ENCODE results near the gene TSPAN18.

Gene TSPAN18

DNA sequence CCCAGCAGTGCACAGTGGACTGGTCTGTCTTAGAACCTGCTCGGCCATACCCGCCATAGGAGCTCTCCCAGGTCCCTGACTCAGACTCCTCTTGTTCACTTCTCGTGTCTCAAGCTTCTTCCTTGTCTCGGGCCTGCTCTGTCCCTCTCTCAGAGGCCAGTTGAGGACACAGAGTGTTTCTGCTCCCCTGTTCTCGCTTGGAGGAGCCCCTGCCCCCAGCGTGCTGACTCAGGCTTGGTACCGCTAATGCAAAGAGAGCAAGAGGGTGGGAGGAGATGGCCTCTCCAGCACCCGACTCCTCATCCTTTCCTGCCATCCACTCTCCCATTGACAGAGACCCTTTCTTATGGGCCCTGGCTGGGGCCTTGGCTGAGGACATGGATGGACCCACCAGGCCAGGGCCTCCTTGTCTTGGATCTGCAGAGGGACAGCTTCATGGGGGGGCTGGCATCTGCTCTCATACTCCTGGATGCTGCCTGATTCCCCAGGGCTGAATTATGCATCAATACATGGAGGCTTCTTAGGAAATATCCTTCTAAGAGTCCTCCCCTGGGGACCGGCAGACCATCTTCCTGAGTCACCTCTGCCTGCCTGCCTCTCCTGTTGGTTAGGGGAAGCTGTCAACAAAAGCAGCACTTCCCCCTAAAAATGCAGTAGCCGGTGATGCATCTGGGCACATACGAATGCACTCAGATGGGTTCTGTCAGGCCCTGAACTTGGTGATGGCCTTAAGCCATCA is 15.9 kb downstream of the TSPAN18 start:
- ATAC-seq = no peak
- no peak overlapping the region for H3K4me3 Mint-ChIP-seq

DNA sequence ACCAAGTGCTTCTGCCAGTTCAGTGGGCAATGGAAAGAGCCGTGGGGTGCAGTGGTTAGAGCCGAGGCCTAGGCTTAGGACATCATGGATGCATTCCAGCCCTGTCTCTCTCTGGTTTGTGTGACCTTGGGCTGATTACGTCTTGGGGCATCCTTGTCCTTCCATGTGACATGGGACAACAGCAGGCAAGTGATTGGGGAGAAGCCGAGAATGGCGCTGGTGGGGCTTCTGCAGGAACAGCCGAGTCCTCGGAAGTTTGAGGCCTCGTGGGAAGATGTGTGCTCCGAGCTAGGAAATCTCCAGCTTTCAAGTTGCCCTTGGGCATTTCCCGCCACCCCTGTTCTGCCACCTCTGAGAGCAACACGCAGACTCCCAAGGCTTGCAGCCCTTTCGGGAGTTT is 16.6 kb downstream of the TSPAN18 start:
- Mint-ChIP-seq H3K4me1 (no peaks in the 10 kb centered on the region), H3K36me3 (no peaks in the 10 kb centered on the region), H3K9me3 (no peaks in the 10 kb centered on the region), H3K27me3 (peaks cover 47% of the 10 kb centered on the region), H3K4me3 (no peak overlapping the region), H3K27ac (no peak overlapping the region)
- no peak for ATAC-seq

More for the DNA sequence above, 15.9 kb downstream of the TSPAN18 start:
- Mint-ChIP-seq H3K36me3 (no peaks in the 10 kb centered on the region), H3K27me3 (peaks cover 52% of the 10 kb centered on the region), H3K4me1 (no peaks in the 10 kb centered on the region), H3K27ac (no peak overlapping the region), H3K9me3 (no peaks in the 10 kb centered on the region)

DNA sequence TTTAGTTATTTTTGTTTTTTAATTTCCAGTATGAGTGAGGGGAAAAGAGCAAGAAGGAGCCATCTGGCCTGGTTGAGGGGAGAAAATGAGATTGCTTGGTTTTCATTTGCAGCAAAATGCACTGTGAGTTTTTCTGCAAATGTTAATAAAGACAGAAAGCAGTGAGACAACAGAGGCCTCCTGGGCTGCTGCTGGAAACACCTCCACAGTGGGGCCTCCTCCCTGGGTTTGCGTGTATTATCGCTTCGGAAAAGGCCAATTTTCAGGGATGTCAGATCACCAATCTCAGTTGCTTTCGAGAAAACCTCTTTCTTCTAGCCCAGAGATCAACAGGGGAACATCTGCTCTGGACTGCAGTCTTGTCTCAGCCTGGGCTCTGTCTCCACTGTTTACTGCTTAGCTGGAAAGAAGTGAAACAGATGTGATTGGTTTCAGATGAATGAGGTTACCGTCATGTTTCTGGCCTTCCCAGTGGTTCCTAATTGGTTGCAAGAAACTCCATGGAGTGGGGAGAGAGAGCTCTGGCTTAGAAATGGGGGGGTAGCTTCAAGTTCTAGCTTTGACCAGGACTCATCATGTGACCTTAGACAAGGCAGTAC is 17.3 kb downstream of the TSPAN18 start:
- H3K4me3 Mint-ChIP-seq = no peak overlapping the region
- no peaks in the 10 kb centered on the region for H3K4me1 Mint-ChIP-seq
- no peaks in the 10 kb centered on the region for H3K9me3 Mint-ChIP-seq
- no peak for ATAC-seq
- no peak overlapping the region for H3K27ac Mint-ChIP-seq
- peaks cover 39% of the 10 kb centered on the region for H3K27me3 Mint-ChIP-seq
- H3K36me3 Mint-ChIP-seq = no peaks in the 10 kb centered on the region

DNA sequence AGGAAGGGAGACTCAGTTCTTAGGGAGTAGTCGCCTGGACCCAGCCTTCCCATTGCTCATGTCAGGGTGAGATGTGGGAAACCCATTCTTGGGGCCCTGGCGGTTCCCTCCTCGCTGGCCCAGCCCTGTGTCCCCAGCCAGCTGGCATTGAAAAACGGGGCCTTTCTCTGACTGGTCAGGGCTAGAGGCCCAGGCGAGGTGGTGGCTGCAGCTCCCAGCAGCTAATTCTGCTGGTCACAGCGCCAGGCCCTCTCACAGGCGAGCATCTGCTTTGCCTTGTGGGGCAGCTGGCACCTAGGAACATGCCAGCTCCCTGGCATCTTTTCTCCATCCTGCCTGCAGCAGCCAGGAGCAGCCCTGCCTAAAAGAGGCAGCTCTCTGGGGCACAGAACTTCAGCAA is 20.1 kb downstream of the TSPAN18 start:
- no peaks in the 10 kb centered on the region for H3K4me1 Mint-ChIP-seq
- H3K36me3 Mint-ChIP-seq = no peaks in the 10 kb centered on the region
- H3K9me3 Mint-ChIP-seq = no peaks in the 10 kb centered on the region
- ATAC-seq = no peak
- no peak overlapping the region for H3K27ac Mint-ChIP-seq
- peaks cover 15% of the 10 kb centered on the region for H3K27me3 Mint-ChIP-seq
- H3K4me3 Mint-ChIP-seq = no peak overlapping the region

DNA sequence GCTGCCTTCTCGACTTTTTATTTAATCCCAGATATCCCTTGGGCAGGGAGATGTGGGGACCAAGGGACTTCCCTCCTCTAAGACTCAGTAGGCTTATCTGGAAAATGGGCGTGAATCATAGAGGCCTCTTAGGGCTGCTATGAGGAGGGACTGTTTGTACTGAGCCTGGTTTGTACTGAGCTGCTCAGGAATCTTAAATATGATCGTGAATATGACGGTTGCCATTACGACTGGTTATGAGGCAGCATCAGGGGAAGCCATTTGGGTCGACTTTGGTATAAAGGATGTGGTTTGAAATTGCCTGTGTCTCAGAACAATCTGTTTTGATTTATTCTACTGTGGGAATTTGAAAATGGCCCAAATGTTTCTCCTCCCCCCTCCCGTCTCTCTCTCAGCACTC is 20.6 kb downstream of the TSPAN18 start:
- ATAC-seq = no peak

DNA sequence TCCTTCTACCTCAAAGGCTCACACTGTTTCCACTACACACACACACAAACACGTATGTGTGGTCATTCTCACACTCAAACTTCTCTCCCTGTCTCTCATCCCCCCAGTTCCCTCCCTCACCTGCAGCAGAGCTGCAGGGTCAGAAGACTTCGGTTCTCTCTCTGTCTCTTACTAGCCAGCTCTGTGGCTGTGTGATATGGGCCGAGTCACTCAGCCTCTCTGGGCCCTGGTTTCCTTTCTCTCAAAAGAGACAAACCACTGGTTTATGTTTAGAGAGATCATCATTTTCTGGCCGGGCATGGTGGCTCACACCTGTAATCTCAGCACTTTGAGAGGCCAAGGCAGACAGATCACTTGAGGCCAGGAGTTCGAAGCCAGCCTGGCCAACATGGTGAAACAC is 21.1 kb downstream of the TSPAN18 start:
- no peaks in the 10 kb centered on the region for H3K9me3 Mint-ChIP-seq
- H3K4me3 Mint-ChIP-seq = no peak overlapping the region
- no peak overlapping the region for H3K27ac Mint-ChIP-seq
- ATAC-seq = no peak
- no peaks in the 10 kb centered on the region for H3K36me3 Mint-ChIP-seq
- no peaks in the 10 kb centered on the region for H3K4me1 Mint-ChIP-seq
- H3K27me3 Mint-ChIP-seq = peaks cover 6% of the 10 kb centered on the region

More for the DNA sequence above, 20.6 kb downstream of the TSPAN18 start:
- H3K9me3 Mint-ChIP-seq = no peaks in the 10 kb centered on the region
- H3K4me1 Mint-ChIP-seq = no peaks in the 10 kb centered on the region
- H3K36me3 Mint-ChIP-seq = no peaks in the 10 kb centered on the region
- H3K4me3 Mint-ChIP-seq = no peak overlapping the region
- H3K27ac Mint-ChIP-seq = no peak overlapping the region
- peaks cover 11% of the 10 kb centered on the region for H3K27me3 Mint-ChIP-seq

DNA sequence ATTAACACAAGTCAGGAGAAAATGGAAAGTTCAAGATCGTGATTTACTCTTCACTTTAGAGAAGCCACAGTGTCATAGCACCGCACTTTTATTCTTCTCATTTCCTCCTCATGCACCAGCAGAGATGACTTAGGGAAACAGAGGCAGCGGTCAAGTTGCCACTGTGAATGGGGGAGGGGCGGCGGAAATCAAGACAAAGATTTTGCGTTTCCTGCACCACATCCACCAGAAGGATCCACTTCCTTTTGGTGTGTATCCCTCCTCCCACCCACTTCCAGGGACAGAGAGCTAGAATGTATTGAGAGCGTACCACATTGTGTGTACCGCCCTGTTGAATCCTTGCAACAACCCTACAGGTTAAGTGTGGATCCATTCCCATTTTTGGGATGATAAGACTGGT is 21.8 kb downstream of the TSPAN18 start:
- H3K9me3 Mint-ChIP-seq = no peaks in the 10 kb centered on the region
- H3K4me3 Mint-ChIP-seq = no peak overlapping the region
- no peak for ATAC-seq
- no peaks in the 10 kb centered on the region for H3K4me1 Mint-ChIP-seq
- no peaks in the 10 kb centered on the region for H3K27me3 Mint-ChIP-seq
- no peak overlapping the region for H3K27ac Mint-ChIP-seq
- no peaks in the 10 kb centered on the region for H3K36me3 Mint-ChIP-seq

DNA sequence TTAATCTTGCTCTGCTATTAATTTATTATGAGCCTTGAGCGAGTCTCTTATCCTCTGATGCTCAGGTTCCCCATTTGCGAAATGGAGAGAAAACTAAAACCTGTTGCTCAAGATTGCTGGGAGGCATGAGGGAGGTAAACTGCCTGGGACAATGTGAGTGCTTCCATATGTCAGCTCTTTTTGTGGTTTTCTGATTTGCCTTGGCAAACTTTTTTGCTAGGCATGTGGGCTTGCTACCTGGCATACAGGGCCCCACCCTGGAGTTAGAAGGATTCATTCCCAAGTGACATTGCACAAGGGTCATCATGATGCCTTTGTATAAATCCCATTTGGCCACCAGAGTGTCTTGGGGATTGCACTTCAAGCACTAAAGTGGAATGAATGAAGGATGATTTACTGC is 22.4 kb downstream of the TSPAN18 start:
- H3K36me3 Mint-ChIP-seq = no peaks in the 10 kb centered on the region

DNA sequence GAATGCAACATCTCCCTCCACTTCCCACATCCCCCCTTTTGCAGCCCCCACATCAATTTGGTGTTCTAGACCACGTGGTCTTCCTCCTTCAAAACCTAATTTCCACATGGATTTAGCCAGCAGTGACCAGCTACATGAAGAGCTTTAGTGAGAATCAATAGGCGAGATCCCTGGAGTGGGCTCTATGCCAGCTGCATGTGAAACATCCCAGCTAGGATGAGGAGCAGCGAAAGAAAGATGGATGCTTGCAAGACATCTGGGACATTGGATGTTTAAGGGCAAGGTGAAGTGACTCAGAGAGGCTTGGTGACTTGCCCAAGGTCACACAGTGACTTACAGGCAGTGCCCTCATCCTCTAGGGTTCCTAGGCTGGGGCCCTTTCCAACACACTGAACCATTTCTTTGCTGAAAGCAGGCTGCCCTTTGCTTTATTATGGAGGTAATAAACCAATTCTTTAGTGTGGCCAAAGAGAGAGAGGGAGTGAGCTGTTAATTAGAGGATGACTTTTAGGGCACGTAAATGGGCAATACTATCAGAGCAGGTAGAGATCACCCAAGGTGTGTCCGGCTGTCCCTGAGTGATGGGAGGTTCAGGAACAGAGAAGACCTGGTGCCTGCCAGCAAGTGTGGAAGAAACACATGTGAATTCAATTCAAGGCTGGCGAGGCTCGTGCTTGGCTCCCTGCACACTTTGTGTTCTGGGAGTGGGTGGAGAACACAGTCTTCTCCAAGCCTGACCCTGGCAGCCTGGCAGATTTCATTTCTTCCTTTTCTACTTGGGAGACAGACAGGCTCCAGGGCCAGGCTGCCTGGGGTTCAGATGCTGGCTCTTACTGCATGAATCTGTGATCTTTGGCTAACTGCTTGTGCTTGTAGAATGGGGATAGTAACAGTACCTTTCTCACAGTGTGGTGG is 24.0 kb downstream of the TSPAN18 start:
- Mint-ChIP-seq H3K36me3 (no peaks in the 10 kb centered on the region), H3K4me1 (no peaks in the 10 kb centered on the region), H3K4me3 (no peak overlapping the region), H3K27me3 (no peaks in the 10 kb centered on the region), H3K9me3 (no peaks in the 10 kb centered on the region), H3K27ac (no peak overlapping the region)
- no peak for ATAC-seq

More for the DNA sequence above, 22.4 kb downstream of the TSPAN18 start:
- H3K4me3 Mint-ChIP-seq = no peak overlapping the region
- ATAC-seq = no peak
- no peaks in the 10 kb centered on the region for H3K27me3 Mint-ChIP-seq
- no peaks in the 10 kb centered on the region for H3K4me1 Mint-ChIP-seq
- H3K9me3 Mint-ChIP-seq = no peaks in the 10 kb centered on the region
- no peak overlapping the region for H3K27ac Mint-ChIP-seq

DNA sequence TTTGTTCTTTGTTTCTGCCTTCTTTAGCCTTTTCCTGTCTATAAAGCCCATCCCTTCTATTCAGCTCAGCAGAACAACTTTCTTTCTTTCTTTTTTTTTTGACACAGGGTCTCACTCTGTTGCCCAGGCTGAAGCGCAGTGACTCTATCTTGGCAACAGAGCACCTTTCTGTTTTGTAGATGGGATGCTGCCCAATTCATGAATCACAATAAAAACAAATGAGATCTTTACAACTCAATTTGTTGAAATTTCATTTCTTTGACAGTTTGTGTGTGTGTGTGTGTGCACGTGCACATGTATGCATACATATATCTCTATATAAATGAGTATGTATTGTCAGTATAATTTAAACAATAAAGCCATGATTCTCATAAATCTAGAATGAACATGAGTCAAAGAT is 25.5 kb downstream of the TSPAN18 start:
- Mint-ChIP-seq H3K27me3 (no peaks in the 10 kb centered on the region), H3K36me3 (no peaks in the 10 kb centered on the region), H3K4me3 (no peak overlapping the region), H3K4me1 (no peaks in the 10 kb centered on the region), H3K9me3 (no peaks in the 10 kb centered on the region), H3K27ac (no peak overlapping the region)
- ATAC-seq = no peak

DNA sequence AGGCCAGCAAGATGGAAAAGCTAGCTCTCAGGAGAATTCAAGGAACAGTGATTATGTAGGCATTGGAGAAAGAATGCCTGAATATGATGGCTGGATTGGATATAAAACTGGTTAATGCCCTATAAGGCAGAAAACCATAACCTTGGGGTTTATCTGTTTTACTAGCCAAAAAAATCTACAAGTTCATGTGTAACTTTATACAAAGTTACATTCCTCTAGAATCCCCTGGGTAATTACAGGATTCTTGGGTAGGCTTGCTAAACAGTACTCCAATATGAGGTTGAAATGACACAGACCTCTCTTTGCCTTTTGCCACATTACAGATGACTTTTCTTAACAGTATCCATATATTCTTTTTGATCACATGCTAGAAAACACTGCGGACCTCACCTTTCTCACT is 26.0 kb downstream of the TSPAN18 start:
- H3K27ac Mint-ChIP-seq = no peak overlapping the region
- H3K4me1 Mint-ChIP-seq = no peaks in the 10 kb centered on the region

DNA sequence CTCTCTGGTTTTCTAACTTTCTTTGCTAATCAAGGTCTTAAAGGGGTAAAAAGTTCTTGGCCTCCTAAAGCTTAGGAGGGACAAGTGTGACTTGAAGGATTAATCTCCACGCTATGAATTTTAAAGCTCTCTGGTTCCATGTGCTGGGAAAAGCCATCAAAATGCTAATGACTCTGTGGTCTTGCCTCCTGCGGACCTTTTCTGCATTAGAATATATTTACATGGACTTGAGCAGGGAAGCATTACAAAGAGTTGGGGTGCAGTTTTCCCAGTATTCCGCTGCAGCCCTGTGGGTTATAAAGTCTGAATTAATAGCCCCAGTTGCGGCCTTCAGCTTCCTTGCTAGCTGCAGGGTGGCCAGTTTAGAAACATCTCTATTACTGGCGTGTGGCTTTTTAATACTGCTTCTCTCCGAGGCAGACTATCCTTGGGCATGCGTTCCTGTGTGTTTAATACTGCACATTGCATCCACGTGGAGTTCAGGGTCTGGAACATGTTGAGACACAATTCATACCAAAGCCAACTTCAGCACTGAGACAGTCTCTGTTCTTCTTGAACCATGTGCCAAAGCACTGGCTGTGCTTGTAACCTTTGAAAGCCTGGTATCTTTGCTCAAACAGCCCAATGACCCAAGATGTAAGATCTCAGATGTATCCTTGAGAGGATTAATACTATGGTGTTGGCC is 27.3 kb downstream of the TSPAN18 start:
- Mint-ChIP-seq H3K4me1 (no peaks in the 10 kb centered on the region), H3K27ac (no peak overlapping the region), H3K36me3 (no peaks in the 10 kb centered on the region), H3K9me3 (peaks cover 3% of the 10 kb centered on the region), H3K27me3 (no peaks in the 10 kb centered on the region), H3K4me3 (no peak overlapping the region)
- no peak for ATAC-seq

More for the DNA sequence above, 26.0 kb downstream of the TSPAN18 start:
- no peak for ATAC-seq
- Mint-ChIP-seq H3K9me3 (no peaks in the 10 kb centered on the region), H3K4me3 (no peak overlapping the region), H3K27me3 (no peaks in the 10 kb centered on the region), H3K36me3 (no peaks in the 10 kb centered on the region)

DNA sequence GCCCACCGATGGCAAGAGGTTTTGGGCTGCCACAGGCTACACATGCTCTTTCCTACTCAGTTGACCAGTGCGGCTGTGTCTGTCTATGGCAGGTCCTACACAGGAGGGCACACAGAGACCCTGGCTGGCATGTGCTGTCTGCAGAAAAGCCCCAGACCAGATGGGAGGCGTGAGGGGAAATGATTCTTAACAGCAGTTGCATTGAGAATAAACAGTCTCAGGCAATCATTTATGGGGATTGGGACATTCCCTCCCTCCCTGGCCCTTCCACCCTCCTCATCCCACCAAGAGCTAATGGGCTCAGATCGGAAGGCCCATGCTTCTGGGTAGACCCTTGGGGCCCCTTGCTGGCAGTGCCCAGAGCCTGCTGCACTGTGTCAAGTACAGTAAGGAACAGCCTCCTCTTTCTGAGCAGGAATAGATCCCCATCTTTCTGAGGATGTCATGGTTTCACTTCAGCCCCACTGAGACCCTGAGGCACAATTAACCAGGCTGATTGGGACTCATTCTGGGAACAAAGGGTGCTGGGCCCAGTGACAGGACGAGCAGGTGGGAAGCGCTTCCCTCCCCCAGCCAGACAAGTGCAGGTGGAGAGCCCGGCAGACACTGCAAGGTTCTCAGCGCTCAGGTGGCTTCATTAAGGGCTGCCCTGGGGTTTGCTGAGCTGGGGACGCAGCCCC is 28.3 kb downstream of the TSPAN18 start:
- peaks cover 6% of the 10 kb centered on the region for H3K36me3 Mint-ChIP-seq
- H3K9me3 Mint-ChIP-seq = peaks cover 9% of the 10 kb centered on the region
- no peak for ATAC-seq
- no peak overlapping the region for H3K27ac Mint-ChIP-seq
- H3K4me1 Mint-ChIP-seq = no peaks in the 10 kb centered on the region
- H3K4me3 Mint-ChIP-seq = no peak overlapping the region
- peaks cover 7% of the 10 kb centered on the region for H3K27me3 Mint-ChIP-seq

DNA sequence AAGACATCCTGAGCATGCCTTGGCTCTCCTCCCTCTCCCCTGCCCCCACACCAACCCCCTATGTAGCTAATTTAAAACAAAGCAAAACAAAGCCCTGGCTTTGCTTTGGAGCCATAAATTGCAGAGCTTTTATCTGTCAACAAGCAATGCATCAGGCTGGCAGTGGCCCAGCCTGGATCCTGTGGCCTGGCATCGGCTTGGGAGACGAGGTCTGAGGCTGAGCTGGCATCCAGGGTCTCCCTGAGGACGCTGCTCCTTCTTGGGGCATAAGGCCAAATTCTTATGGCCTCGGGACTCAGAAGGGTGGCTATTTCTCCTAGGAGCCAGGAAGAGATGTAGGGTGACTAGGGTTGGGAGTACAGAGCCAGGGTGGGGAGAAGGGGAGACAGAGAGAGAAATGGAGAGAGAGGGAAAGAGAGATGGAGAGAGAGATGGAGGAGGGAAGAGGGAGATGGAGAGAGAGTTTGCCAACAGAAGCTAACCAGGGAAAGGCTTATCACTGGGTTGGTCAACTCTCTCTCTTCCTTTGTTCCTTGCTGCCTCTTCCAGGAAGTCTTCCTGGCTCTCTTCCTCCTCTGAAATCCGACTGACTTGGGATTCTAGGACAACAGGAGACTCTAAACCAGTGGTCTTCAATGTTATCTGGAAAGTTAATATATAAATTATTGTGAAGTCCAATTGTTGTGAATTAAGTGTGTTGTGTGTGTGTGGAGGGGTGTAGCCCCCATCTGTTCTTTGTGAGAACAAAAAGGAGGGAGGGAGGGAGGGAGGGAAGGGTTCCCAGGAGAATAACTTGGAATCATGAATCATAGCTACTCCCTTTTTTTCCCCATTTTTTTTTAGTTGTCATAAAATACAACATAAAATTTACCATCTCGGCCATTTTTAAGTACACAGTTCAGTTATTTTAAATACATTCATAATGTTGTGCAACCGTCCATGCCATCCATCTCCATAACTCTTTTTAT is 29.1 kb downstream of the TSPAN18 start:
- no peak overlapping the region for H3K27ac Mint-ChIP-seq
- H3K4me3 Mint-ChIP-seq = no peak overlapping the region

More for the DNA sequence above, 29.1 kb downstream of the TSPAN18 start:
- ATAC-seq = no peak
- Mint-ChIP-seq H3K4me1 (no peaks in the 10 kb centered on the region), H3K27me3 (peaks cover 9% of the 10 kb centered on the region), H3K36me3 (peaks cover 7% of the 10 kb centered on the region), H3K9me3 (peaks cover 9% of the 10 kb centered on the region)

Data from stimulated activated memory B cell treated with anti-CD40 and anti-IgM and Interleukin-4, amounts not matched to agents 10 μg/mL and 1 μg/mL and 100 μg/mL, for 72 hours (primary cell).